ENCODE measurements around the gene KIF13A. TPM values are rescaled to one million over a fixed set of nuclear protein-coding genes. Genes with fewer than 3 reads are reported as not detected.

Gene KIF13A
- 13.0 and 13.2 TPM in 2 replicates for total RNA-seq

DNA sequence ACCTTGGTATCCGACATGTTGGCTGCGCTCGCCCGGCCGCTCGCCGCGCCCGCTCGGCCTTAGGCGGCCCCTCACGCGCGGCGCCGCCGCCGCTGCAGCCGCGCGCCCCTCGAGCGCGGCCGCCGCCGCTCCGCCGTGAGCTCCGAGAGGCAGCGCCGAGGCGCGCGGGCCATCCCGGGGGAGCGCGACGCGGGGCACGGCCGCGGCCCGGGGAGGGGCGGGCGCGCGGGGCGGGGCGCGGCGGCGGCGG is at the start of gene KIF13A:
KIF13A (minus strand) TSS at position 189 of the 250 bp plus-strand sequence; CDS start at position 17, 172 bp downstream.

Other genes starting within 250 kb of the KIF13A start
- gene NHLRC1, start 135.0 kb upstream of the KIF13A start, total RNA-seq = 1.0 and 2.6 TPM in 2 replicates
- gene TPMT, start 167.4 kb upstream of the KIF13A start, total RNA-seq = 3.6 and 13.2 TPM in 2 replicates
- 6.5 and 7.4 TPM in 2 replicates for gene KDM1B, start 167.8 kb upstream of the KIF13A start, total RNA-seq